Measurements from ENCODE around the gene GALR3. TPM values are rescaled to one million over a fixed set of nuclear protein-coding genes. Genes with fewer than 3 reads are reported as not detected.

The GALR3 gene
- polyA plus RNA-seq, 3 donors = not detected

DNA sequence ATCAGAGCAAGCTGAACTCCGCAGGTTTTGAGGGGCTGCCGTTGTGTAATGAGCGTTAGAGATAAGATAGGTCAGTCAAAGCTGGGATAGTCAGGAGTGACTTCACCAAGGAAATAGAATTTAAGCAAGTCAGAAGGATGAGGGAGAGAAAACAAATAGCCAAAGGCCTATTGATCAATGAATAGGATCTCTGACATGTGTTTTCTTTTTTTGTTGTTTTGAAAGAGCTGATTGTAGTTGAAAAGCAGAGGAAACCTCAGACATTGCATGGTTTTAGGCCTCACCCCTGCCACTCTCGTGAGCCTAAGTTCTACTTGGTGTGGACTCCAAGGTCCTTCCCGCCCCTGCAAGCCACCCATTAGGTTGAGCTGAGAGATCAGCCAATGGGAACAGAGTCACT, 29.2 kb downstream of the GALR3 start:
- H3K4me2 ChIP-seq (replicated peaks; ENCODE audit: extremely low read depth, low read length, poor library complexity, severe bottlenecking) = no peak overlapping the region
- 90% methylated on average over 2 of the region's 5 CpGs for WGBS (ENCODE audit: insufficient coverage)
- Mint-ChIP-seq H3K9me3 (peaks cover 0 to 3% (median 0%) of the 10 kb centered on the region in 7 donors), H3K27ac (no peak overlapping the region), H3K36me3 (peaks cover 49 to 63% of the 10 kb centered on the region in 2 donors), H3K4me1 (peaks cover 17% of the 10 kb centered on the region), H3K4me3 (no peak overlapping the region), H3K27me3 (ENCODE audit: low read depth in 3 of 3) (no peaks in the 10 kb centered on the region)
- peaks cover 67% of the 10 kb centered on the region for H4K20me1 ChIP-seq (ENCODE audit: insufficient read depth, low read length)
- H3K4me1 ChIP-seq (ENCODE audit: control insufficient read depth in 1 of 2, insufficient read depth in 2 of 2, low read length in 2 of 2) = peaks cover 14 to 19% of the 10 kb centered on the region in 2 donors
- H3K27ac ChIP-seq (ENCODE audit: low read depth in 1 of 2, low read length in 2 of 2) = no peak overlapping the region
- no peaks in the 10 kb centered on the region for H3K9me3 ChIP-seq (replicated peaks in 1 of 2; ENCODE audit: control insufficient read depth in 1 of 2, insufficient read depth in 1 of 2, low read length in 2 of 2)
- no peak overlapping the region for H3K4me3 ChIP-seq (replicated peaks in 1 of 3; ENCODE audit: low read depth in 2 of 3, low read length in 3 of 3)
- H2AFZ ChIP-seq (ENCODE audit: insufficient read depth, low read depth, low read length, poor library complexity, severe bottlenecking) = no peak overlapping the region
- H3K9ac ChIP-seq (ENCODE audit: insufficient read depth, low read length, poor library complexity, severe bottlenecking) = no peak overlapping the region
- intact Hi-C loops (cut with micrococcal nuclease) = no loop called here
- TF ChIP-seq, protein P1, sequence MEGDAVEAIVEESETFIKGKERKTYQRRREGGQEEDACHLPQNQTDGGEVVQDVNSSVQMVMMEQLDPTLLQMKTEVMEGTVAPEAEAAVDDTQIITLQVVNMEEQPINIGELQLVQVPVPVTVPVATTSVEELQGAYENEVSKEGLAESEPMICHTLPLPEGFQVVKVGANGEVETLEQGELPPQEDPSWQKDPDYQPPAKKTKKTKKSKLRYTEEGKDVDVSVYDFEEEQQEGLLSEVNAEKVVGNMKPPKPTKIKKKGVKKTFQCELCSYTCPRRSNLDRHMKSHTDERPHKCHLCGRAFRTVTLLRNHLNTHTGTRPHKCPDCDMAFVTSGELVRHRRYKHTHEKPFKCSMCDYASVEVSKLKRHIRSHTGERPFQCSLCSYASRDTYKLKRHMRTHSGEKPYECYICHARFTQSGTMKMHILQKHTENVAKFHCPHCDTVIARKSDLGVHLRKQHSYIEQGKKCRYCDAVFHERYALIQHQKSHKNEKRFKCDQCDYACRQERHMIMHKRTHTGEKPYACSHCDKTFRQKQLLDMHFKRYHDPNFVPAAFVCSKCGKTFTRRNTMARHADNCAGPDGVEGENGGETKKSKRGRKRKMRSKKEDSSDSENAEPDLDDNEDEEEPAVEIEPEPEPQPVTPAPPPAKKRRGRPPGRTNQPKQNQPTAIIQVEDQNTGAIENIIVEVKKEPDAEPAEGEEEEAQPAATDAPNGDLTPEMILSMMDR (IDR thresholded peaks at IDR 0.05) = no peak
- DNase-seq = no peak
- H3K36me3 ChIP-seq (replicated peaks in 1 of 2; ENCODE audit: control insufficient read depth in 1 of 2, insufficient read depth in 2 of 2, low read length in 2 of 2) = peaks cover 52 to 66% of the 10 kb centered on the region in 2 donors
- H3K27me3 ChIP-seq (ENCODE audit: control insufficient read depth in 2 of 2, insufficient read depth in 2 of 2, low read length in 2 of 2) = no peaks in the 10 kb centered on the region
- H3K79me2 ChIP-seq (ENCODE audit: insufficient read depth, low read length) = peaks cover 74% of the 10 kb centered on the region

GRCh38 chr22:37854946-37855345, 31.8 kb downstream of the GALR3 start:
- no peak overlapping the region for H3K4me2 ChIP-seq (replicated peaks; ENCODE audit: extremely low read depth, low read length, poor library complexity, severe bottlenecking)
- DNase-seq = no peak
- peaks cover 82% of the 10 kb centered on the region for H4K20me1 ChIP-seq (ENCODE audit: insufficient read depth, low read length)
- peaks cover 71 to 91% of the 10 kb centered on the region in 2 donors for H3K36me3 ChIP-seq (replicated peaks in 1 of 2; ENCODE audit: control insufficient read depth in 1 of 2, insufficient read depth in 2 of 2, low read length in 2 of 2)
- H3K27ac ChIP-seq (ENCODE audit: low read depth in 1 of 2, low read length in 2 of 2) = peak overlapping the region in 1 of 2 donors; percentile 32
- Mint-ChIP-seq H3K9me3 (no peaks in the 10 kb centered on the region), H3K4me3 (no peak overlapping the region), H3K27me3 (ENCODE audit: low read depth in 3 of 3) (no peaks in the 10 kb centered on the region), H3K36me3 (peaks cover 66 to 87% of the 10 kb centered on the region in 2 donors), H3K27ac (peak overlapping the region in 1 of 7 donors; percentile 38), H3K4me1 (peaks cover 5% of the 10 kb centered on the region)
- no peak overlapping the region for H3K4me3 ChIP-seq (replicated peaks in 1 of 3; ENCODE audit: low read depth in 2 of 3, low read length in 3 of 3)
- peaks cover 6% of the 10 kb centered on the region in 2 donors for H3K4me1 ChIP-seq (ENCODE audit: control insufficient read depth in 1 of 2, insufficient read depth in 2 of 2, low read length in 2 of 2)
- H3K27me3 ChIP-seq (ENCODE audit: control insufficient read depth in 2 of 2, insufficient read depth in 2 of 2, low read length in 2 of 2) = no peaks in the 10 kb centered on the region
- intact Hi-C loops (cut with micrococcal nuclease) = no loop called here
- no peaks in the 10 kb centered on the region for H3K9me3 ChIP-seq (replicated peaks in 1 of 2; ENCODE audit: control insufficient read depth in 1 of 2, insufficient read depth in 1 of 2, low read length in 2 of 2)
- TF ChIP-seq, protein P1 (IDR thresholded peaks at IDR 0.05) = no peak
- 90% methylated on average over 2 of the region's 2 CpGs for WGBS (ENCODE audit: insufficient coverage)
- no peak overlapping the region for H2AFZ ChIP-seq (ENCODE audit: insufficient read depth, low read depth, low read length, poor library complexity, severe bottlenecking)
- H3K9ac ChIP-seq (ENCODE audit: insufficient read depth, low read length, poor library complexity, severe bottlenecking) = no peak overlapping the region
- peaks cover 58% of the 10 kb centered on the region for H3K79me2 ChIP-seq (ENCODE audit: insufficient read depth, low read length)

Measured in CD14-positive monocyte (primary cell).